HL-60 (cell line): Measurements from ENCODE around the gene ERBB4.

Source experiments
- CTCF ChIP-seq: IDR thresholded peaks from one replicate; pipeline ENCODE4 v1.5.1; 2011; ENCODE audit warnings: low read length, control low read depth, inconsistent platforms; ENCODE audit not compliant: insufficient read depth
- GABPA ChIP-seq: IDR thresholded peaks from 2 replicates; pipeline ENCODE4 v1.6.1; 2012; ENCODE audit warnings: low read depth
- POLR2AphosphoS5 ChIP-seq: IDR thresholded peaks from 2 replicates; pipeline ENCODE4 v1.6.1; 2012; ENCODE audit warnings: low read depth
- REST ChIP-seq: IDR thresholded peaks from 2 replicates; pipeline ENCODE4 v1.6.1; 2012; ENCODE audit warnings: low read depth; ENCODE audit not compliant: insufficient replicate concordance

- TF ChIP-seq CTCF (no peak), REST (no peak), POLR2AphosphoS5 (no peak), GABPA (no peak)
Measured at GRCh38 chr2:211793690-211794089, 744.9 kb downstream of the ERBB4 start.
